ENCODE measurements around the gene PRKCQ.
A peak's percentile ranks its signal among the peaks of the same experiment; 100 is the strongest.

The PRKCQ gene

GRCh38 chr10:6400331-6400730 lies 179.7 kb downstream of the PRKCQ start:
- H3K27ac ChIP-seq (ENCODE audit: low read depth, low read length, severe bottlenecking): no peak overlapping the region
- H3K9me3 ChIP-seq (ENCODE audit: control insufficient read depth, low read length): no peaks in the 10 kb centered on the region
- no peak overlapping the region for H3K4me3 ChIP-seq (ENCODE audit: extremely low read depth, insufficient read depth, low read length, poor library complexity, severe bottlenecking)
- H3K36me3 ChIP-seq (ENCODE audit: control insufficient read depth, insufficient read depth, low read length): no peaks in the 10 kb centered on the region
- 83 to 89% methylated on average over 1 to 7 of the region's 7 CpGs for WGBS, 2 experiments (ENCODE audit: insufficient coverage in 2 of 2)
- H3K4me1 ChIP-seq (ENCODE audit: control insufficient read depth, insufficient read depth, low read length, poor library complexity, severe bottlenecking): peaks cover 17% of the 10 kb centered on the region

DNA sequence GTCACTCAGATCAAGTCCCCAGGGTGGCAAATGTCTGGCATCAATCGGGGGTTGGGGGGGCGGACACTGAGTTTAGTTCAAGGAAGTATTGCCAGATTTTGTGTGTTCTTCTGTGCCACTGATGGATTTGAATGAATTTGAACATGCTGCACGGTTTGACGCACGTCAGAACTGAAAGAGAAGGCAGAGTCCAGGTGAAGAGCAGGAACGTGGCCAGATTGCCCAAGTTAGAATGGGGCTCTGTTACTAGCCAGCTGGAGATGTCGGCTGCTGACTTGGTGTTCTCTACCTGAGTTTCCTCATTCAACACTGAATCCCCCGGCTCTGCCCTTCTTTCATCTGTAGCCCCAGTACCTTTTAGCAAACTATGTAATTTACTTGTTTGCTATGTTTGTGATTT lies 180.2 kb downstream of the PRKCQ start:
- no peaks in the 10 kb centered on the region for H3K9me3 ChIP-seq (ENCODE audit: control insufficient read depth, low read length)
- peaks cover 17% of the 10 kb centered on the region for H3K4me1 ChIP-seq (ENCODE audit: control insufficient read depth, insufficient read depth, low read length, poor library complexity, severe bottlenecking)
- WGBS, 2 experiments (ENCODE audit: insufficient coverage in 2 of 2): 95 to 96% methylated on average over 5 to 7 of the region's 8 CpGs
- peak overlapping the region; percentile 54 for H3K27ac ChIP-seq (ENCODE audit: low read depth, low read length, severe bottlenecking)
- no peak overlapping the region for H3K4me3 ChIP-seq (ENCODE audit: extremely low read depth, insufficient read depth, low read length, poor library complexity, severe bottlenecking)
- H3K36me3 ChIP-seq (ENCODE audit: control insufficient read depth, insufficient read depth, low read length): no peaks in the 10 kb centered on the region

DNA sequence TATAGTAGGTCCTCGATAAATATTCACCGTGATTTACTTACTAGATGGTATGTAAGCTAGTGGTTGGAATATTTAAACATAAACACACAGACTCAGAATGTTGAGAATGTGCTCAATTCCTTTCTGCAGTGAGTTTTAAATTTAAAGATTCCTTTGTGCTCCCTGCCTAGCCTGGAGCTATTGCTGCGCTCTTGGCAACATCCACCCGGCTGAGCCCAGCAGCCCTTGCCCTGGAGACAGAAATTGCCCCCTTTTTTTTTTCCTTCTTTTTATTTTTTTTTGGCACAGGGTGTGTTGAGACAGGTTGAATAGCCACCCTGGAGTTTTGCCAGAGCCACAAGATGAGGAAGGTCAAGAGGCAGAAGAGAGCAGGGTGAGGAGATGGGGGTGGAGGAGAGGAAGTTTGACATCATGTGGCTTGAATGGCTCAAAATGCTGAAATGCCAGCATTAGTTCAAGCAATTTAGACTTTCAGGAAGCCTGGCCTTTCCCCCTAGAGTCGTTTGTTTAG lies 180.8 kb downstream of the PRKCQ start:
- Histone ChIP-seq H3K27ac (ENCODE audit: low read depth, low read length, severe bottlenecking) (peak overlapping the region; percentile 54), H3K4me1 (ENCODE audit: control insufficient read depth, insufficient read depth, low read length, poor library complexity, severe bottlenecking) (peaks cover 17% of the 10 kb centered on the region), H3K4me3 (ENCODE audit: extremely low read depth, insufficient read depth, low read length, poor library complexity, severe bottlenecking) (no peak overlapping the region), H3K9me3 (ENCODE audit: control insufficient read depth, low read length) (no peaks in the 10 kb centered on the region), H3K36me3 (ENCODE audit: control insufficient read depth, insufficient read depth, low read length) (no peaks in the 10 kb centered on the region)
- 49 to 69% methylated on average over 3 of the region's 5 CpGs for WGBS, 2 experiments (ENCODE audit: insufficient coverage in 2 of 2)

DNA sequence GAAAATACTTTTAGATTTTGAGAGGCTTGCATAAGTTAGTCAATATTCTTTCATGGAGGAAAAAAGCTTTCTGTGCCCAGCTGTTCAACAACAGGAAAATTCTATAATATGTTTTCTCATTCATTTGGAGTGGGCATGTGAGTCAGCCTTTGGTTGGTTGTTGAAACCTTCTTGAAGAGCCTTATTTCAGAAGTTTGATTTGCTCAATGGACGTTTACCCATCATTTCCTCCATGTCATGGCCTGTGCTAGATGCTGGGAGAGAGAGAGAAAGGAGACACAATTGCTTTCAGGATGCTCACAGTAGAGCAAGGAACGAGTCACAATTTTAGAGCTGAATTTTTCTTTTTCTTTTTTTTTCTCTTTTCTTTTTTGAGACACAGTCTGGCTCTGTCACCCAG lies 181.7 kb downstream of the PRKCQ start:
- WGBS, 2 experiments (ENCODE audit: insufficient coverage in 2 of 2): 86% methylated on average over 1 of the region's 2 CpGs; no CpG with 5 or more reads in 1 of the 2 experiments
- Histone ChIP-seq H3K4me1 (ENCODE audit: control insufficient read depth, insufficient read depth, low read length, poor library complexity, severe bottlenecking) (peaks cover 17% of the 10 kb centered on the region), H3K27ac (ENCODE audit: low read depth, low read length, severe bottlenecking) (no peak overlapping the region), H3K36me3 (ENCODE audit: control insufficient read depth, insufficient read depth, low read length) (no peaks in the 10 kb centered on the region), H3K4me3 (ENCODE audit: extremely low read depth, insufficient read depth, low read length, poor library complexity, severe bottlenecking) (no peak overlapping the region), H3K9me3 (ENCODE audit: control insufficient read depth, low read length) (no peaks in the 10 kb centered on the region)

DNA sequence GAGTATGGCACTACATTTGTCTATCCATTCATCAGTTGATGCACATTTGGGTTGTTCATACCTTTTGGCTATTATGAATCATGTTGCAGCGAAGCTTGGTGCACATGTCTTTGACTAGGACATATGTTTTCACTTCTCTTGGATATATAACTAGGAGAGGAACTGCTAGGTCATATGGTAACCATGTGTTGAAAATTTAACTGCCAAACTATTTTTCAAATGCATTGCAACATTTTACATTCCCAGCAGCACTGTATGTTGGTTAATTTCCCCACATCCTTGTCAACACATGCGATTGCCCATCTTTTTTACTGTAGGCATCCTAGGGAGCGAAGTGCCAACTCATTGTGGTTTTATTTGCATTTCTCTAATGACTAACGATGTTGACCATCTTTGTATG lies 183.4 kb downstream of the PRKCQ start:
- no peak overlapping the region for H3K4me3 ChIP-seq (ENCODE audit: extremely low read depth, insufficient read depth, low read length, poor library complexity, severe bottlenecking)
- no peak overlapping the region for H3K27ac ChIP-seq (ENCODE audit: low read depth, low read length, severe bottlenecking)
- H3K9me3 ChIP-seq (ENCODE audit: control insufficient read depth, low read length): no peaks in the 10 kb centered on the region
- WGBS, 2 experiments (ENCODE audit: insufficient coverage in 2 of 2): 92 to 94% methylated on average over 2 to 4 of the region's 4 CpGs
- no peaks in the 10 kb centered on the region for H3K36me3 ChIP-seq (ENCODE audit: control insufficient read depth, insufficient read depth, low read length)
- H3K4me1 ChIP-seq (ENCODE audit: control insufficient read depth, insufficient read depth, low read length, poor library complexity, severe bottlenecking): peaks cover 17% of the 10 kb centered on the region

GRCh38 chr10:6396226-6396625 lies 183.8 kb downstream of the PRKCQ start:
- 95 to 97% methylated on average over 3 to 4 of the region's 4 CpGs for WGBS, 2 experiments (ENCODE audit: insufficient coverage in 2 of 2)
- Histone ChIP-seq H3K27ac (ENCODE audit: low read depth, low read length, severe bottlenecking) (no peak overlapping the region), H3K9me3 (ENCODE audit: control insufficient read depth, low read length) (peaks cover 2% of the 10 kb centered on the region), H3K4me3 (ENCODE audit: extremely low read depth, insufficient read depth, low read length, poor library complexity, severe bottlenecking) (no peak overlapping the region), H3K4me1 (ENCODE audit: control insufficient read depth, insufficient read depth, low read length, poor library complexity, severe bottlenecking) (peaks cover 15% of the 10 kb centered on the region), H3K36me3 (ENCODE audit: control insufficient read depth, insufficient read depth, low read length) (no peaks in the 10 kb centered on the region)

DNA sequence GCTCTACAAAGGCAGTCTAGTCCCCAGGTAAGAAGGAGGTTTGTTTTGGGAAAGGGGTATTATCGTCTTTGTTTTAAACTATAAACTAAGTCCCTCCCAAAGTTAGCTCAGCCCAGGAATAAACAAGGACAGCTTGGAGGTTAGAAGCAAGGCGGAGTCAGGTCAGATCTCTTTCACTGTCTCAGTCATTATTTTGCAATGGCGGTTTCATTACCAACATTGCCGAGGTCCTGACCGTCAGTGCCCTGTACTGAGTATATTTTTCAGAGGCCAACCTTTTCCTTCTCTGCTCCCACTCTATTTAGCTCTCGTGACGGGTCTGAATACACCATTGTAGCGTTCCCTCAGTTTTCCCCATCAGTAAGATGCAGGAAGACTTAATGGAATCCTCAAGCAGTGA lies 184.5 kb downstream of the PRKCQ start:
- Histone ChIP-seq H3K36me3 (ENCODE audit: control insufficient read depth, insufficient read depth, low read length) (no peaks in the 10 kb centered on the region), H3K27ac (ENCODE audit: low read depth, low read length, severe bottlenecking) (no peak overlapping the region), H3K4me3 (ENCODE audit: extremely low read depth, insufficient read depth, low read length, poor library complexity, severe bottlenecking) (no peak overlapping the region), H3K4me1 (ENCODE audit: control insufficient read depth, insufficient read depth, low read length, poor library complexity, severe bottlenecking) (peaks cover 14% of the 10 kb centered on the region), H3K9me3 (ENCODE audit: control insufficient read depth, low read length) (peaks cover 8% of the 10 kb centered on the region)
- 89 to 92% methylated on average over 5 to 6 of the region's 8 CpGs for WGBS, 2 experiments (ENCODE audit: insufficient coverage in 2 of 2)

DNA sequence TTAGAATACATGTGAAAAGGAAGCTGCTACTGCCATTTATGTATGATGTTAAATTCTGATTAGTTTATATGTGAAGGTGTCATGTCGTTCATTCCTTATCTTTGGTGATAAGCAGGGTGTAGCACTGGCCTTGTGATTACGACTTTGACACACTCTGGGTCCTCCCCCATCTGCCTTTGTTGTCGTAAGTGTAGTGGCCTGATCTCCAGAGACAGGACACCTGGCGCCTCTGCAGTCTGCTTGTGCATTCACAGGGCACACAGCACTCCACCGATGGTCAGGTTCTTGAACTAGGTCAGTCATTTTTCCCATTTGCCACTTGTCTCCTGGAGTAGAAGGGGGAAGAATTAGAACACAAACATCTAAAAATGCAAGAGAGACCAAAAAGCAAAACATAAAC lies 186.0 kb downstream of the PRKCQ start:
- no peak overlapping the region for H3K4me3 ChIP-seq (ENCODE audit: extremely low read depth, insufficient read depth, low read length, poor library complexity, severe bottlenecking)
- H3K36me3 ChIP-seq (ENCODE audit: control insufficient read depth, insufficient read depth, low read length): no peaks in the 10 kb centered on the region
- H3K4me1 ChIP-seq (ENCODE audit: control insufficient read depth, insufficient read depth, low read length, poor library complexity, severe bottlenecking): peaks cover under 1% of the 10 kb centered on the region
- WGBS, 2 experiments (ENCODE audit: insufficient coverage in 2 of 2): 69 to 76% methylated on average over 4 of the region's 5 CpGs
- peaks cover 21% of the 10 kb centered on the region for H3K9me3 ChIP-seq (ENCODE audit: control insufficient read depth, low read length)
- no peak overlapping the region for H3K27ac ChIP-seq (ENCODE audit: low read depth, low read length, severe bottlenecking)

- peaks cover 25% of the 10 kb centered on the region for H3K9me3 ChIP-seq (ENCODE audit: control insufficient read depth, low read length)
- no peaks in the 10 kb centered on the region for H3K36me3 ChIP-seq (ENCODE audit: control insufficient read depth, insufficient read depth, low read length)
- H3K4me3 ChIP-seq (ENCODE audit: extremely low read depth, insufficient read depth, low read length, poor library complexity, severe bottlenecking): no peak overlapping the region
- 100% methylated on average over 2 of the region's 2 CpGs; no CpG with 5 or more reads in 1 of the 2 experiments for WGBS, 2 experiments (ENCODE audit: insufficient coverage in 2 of 2)
- no peaks in the 10 kb centered on the region for H3K4me1 ChIP-seq (ENCODE audit: control insufficient read depth, insufficient read depth, low read length, poor library complexity, severe bottlenecking)
- no peak overlapping the region for H3K27ac ChIP-seq (ENCODE audit: low read depth, low read length, severe bottlenecking)
Observed at GRCh38 chr10:6393168-6393567, 186.9 kb downstream of the PRKCQ start.

DNA sequence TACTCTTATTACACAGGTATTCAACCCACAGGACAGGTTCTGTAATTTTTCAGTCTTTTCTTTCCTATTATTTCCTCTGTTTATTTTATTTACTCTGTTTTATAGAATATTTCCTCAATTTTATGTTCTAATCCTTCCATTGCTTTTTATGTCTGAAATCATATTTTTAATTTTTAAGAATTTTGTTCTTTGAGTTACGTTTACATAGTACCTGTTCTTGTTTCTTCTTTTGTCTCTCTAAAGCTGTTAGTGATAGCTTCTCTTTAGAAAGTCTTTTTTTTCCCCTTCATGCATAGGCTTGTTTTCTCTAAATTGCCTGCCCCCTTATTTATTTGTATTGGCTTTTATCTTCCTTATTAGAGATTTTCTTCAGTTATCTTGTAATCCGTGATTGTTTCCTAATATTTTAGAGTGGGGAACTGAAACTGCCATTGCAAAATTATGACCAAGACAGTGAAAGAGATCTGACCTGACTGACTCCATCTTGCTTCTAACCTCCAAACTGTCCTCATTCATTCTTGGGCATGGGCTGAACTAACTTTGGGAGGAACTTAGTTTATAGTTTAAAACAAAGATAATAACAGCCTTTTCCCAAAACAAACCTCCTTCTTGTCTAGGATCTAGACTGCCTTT lies 189.7 kb downstream of the PRKCQ start:
- peaks cover 25% of the 10 kb centered on the region for H3K9me3 ChIP-seq (ENCODE audit: control insufficient read depth, low read length)
- no peak overlapping the region for H3K27ac ChIP-seq (ENCODE audit: low read depth, low read length, severe bottlenecking)
- H3K4me1 ChIP-seq (ENCODE audit: control insufficient read depth, insufficient read depth, low read length, poor library complexity, severe bottlenecking): no peaks in the 10 kb centered on the region
- no peak overlapping the region for H3K4me3 ChIP-seq (ENCODE audit: extremely low read depth, insufficient read depth, low read length, poor library complexity, severe bottlenecking)
- WGBS, 2 experiments (ENCODE audit: insufficient coverage in 2 of 2): 100% methylated on average over 1 of the region's 2 CpGs; no CpG with 5 or more reads in 1 of the 2 experiments
- no peaks in the 10 kb centered on the region for H3K36me3 ChIP-seq (ENCODE audit: control insufficient read depth, insufficient read depth, low read length)

- Histone ChIP-seq H3K27ac (ENCODE audit: low read depth, low read length, severe bottlenecking) (no peak overlapping the region), H3K4me3 (ENCODE audit: extremely low read depth, insufficient read depth, low read length, poor library complexity, severe bottlenecking) (no peak overlapping the region), H3K36me3 (ENCODE audit: control insufficient read depth, insufficient read depth, low read length) (no peaks in the 10 kb centered on the region), H3K4me1 (ENCODE audit: control insufficient read depth, insufficient read depth, low read length, poor library complexity, severe bottlenecking) (peaks cover under 1% of the 10 kb centered on the region), H3K9me3 (ENCODE audit: control insufficient read depth, low read length) (peaks cover 25% of the 10 kb centered on the region)
- WGBS, 2 experiments (ENCODE audit: insufficient coverage in 2 of 2): 76 to 80% methylated on average over 2 to 3 of the region's 4 CpGs
Observed at GRCh38 chr10:6388261-6388893, 191.7 kb downstream of the PRKCQ start.

Measured in mesodermal cell (in vitro differentiated cells).